Thyroid gland (tissue), 4 donors: ENCODE data around the gene WDR5B. TPM values are rescaled to one million over a fixed set of nuclear protein-coding genes. Genes with fewer than 3 reads are reported as not detected.

ENCODE experiments used
- DNase-seq, 2 donors: peaks; one replicate each; pipeline ENCODE4 v3.0.0-alpha.2; 2019
- H3K27ac ChIP-seq, 3 donors: fragments of 200-600 bp; sonication (generic); 1 replicate in 2 of 3; 2 replicates in 1 of 3; pipeline ENCODE4 v1.5.1; 2016 to 2019; ENCODE audit warnings: mild to moderate bottlenecking in 1 of 3, moderate library complexity in 1 of 3
- H3K27me3 ChIP-seq: fragments of 200-600 bp; sonication (generic); one replicate; pipeline ENCODE4 v1.5.1; 2019
- H3K36me3 ChIP-seq, 2 donors: fragments of 200-600 bp; sonication (generic); one replicate each; pipeline ENCODE4 v1.5.1; 2016 to 2019
- H3K4me1 ChIP-seq, 2 donors: fragments of 200-600 bp; sonication (generic); one replicate each; pipeline ENCODE4 v1.5.1; 2017 to 2019
- H3K4me3 ChIP-seq, 3 donors: fragments of 200-600 bp; sonication (generic); replicated peaks in 1 of 3; 1 replicate in 2 of 3; 2 replicates in 1 of 3; pipeline ENCODE4 v1.5.1; 2016; ENCODE audit warnings: mild to moderate bottlenecking in 1 of 3
- H3K9me3 ChIP-seq: fragments of 200-600 bp; sonication (generic); one replicate; pipeline ENCODE4 v1.5.1; 2017
- POLR2A ChIP-seq, 2 donors: fragments of 450-650 bp; IDR thresholded peaks; one replicate each; pipeline ENCODE4 v1.6.1; 2017; ENCODE audit warnings: antibody characterized with exemption in 2 of 2, mild to moderate bottlenecking in 2 of 2, moderate library complexity in 1 of 2
- WGBS, 2 donors: methylation state at CpG; one replicate each; pipeline ENCODE4 v1.1.5; 2017; 5-methylcytosine and 5-hydroxymethylcytosine counted together
- intact Hi-C: fragments of 100-400 bp; cut with DNase I; formaldehyde crosslinking; loops from one replicate; pipeline ENCODE4 v1.15.1; 2023
- small RNA-seq: library from RNA; depleted of rRNA; stranded (forward); fragments of <200 nt; gene quantifications from one replicate; pipeline ENCODE3, GENCODE V24; 2016
- total RNA-seq, 4 donors: library from RNA; depleted of rRNA; stranded (reverse); fragments of >200 nt; gene quantifications; one replicate each; pipeline ENCODE4 v1.2.3, GENCODE V29; 2016
- TF ChIP-seq, protein P1 (sequence below), 6 experiments: fragments of 200-600 bp in 3 of 6; fragments of 450-650 bp in 3 of 6; sonication (generic) in 3 of 6; IDR thresholded peaks; one replicate each; pipeline ENCODE4 v1.5.1; 2016 to 2019; ENCODE audit warnings: antibody characterized with exemption in 6 of 6, mild to moderate bottlenecking in 2 of 6, inconsistent platforms in 1 of 6, moderate library complexity in 1 of 6

The WDR5B gene
- total RNA-seq, 4 donors from 2014 or later: 8.6 to 10.7 (median 9.3) TPM

- Histone ChIP-seq H3K9me3 (no peaks in the 10 kb centered on the region), H3K36me3 (peaks cover 5% of the 10 kb centered on the region in 2 donors), H3K4me1 (no peaks in the 10 kb centered on the region), H3K27me3 (no peaks in the 10 kb centered on the region), H3K4me3 (no peak overlapping the region), H3K27ac (no peak overlapping the region)
- intact Hi-C loops: no loop called here
- 47 to 75% methylated on average over 2 of the region's 2 CpGs for WGBS, 2 donors
- DNase-seq: no peak
- TF ChIP-seq, protein P1, sequence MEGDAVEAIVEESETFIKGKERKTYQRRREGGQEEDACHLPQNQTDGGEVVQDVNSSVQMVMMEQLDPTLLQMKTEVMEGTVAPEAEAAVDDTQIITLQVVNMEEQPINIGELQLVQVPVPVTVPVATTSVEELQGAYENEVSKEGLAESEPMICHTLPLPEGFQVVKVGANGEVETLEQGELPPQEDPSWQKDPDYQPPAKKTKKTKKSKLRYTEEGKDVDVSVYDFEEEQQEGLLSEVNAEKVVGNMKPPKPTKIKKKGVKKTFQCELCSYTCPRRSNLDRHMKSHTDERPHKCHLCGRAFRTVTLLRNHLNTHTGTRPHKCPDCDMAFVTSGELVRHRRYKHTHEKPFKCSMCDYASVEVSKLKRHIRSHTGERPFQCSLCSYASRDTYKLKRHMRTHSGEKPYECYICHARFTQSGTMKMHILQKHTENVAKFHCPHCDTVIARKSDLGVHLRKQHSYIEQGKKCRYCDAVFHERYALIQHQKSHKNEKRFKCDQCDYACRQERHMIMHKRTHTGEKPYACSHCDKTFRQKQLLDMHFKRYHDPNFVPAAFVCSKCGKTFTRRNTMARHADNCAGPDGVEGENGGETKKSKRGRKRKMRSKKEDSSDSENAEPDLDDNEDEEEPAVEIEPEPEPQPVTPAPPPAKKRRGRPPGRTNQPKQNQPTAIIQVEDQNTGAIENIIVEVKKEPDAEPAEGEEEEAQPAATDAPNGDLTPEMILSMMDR (IDR thresholded peaks at IDR 0.05): no peak
- TF ChIP-seq POLR2A (IDR thresholded peaks at IDR 0.05): no peak
These were observed 51.4 kb downstream of the WDR5B start for GRCh38 chr3:122364490-122364889.

Small RNA genes lying within 50 kb of the gene (small RNA-seq; reads per million reads assigned to genes)
- gene AC083798.1: not detected

Other genes starting within 250 kb of the WDR5B start
- 1 to 10 TPM in 1 of 4 donors, under 1 TPM in 2, not detected in 1; under 0.01 to 1.2 (median 0.17) TPM for gene CASR, start 232.4 kb downstream of the WDR5B start, total RNA-seq
- 1 to 10 TPM in 1 of 4 donors, under 1 TPM in 1, not detected in 2; 0.94 to 1.7 TPM for gene CSTA, start 90.8 kb downstream of the WDR5B start, total RNA-seq
- gene MIX23, start 32.8 kb downstream of the WDR5B start, total RNA-seq: 10 to 100 TPM; 20.6 to 25.1 (median 23.3) TPM
- 10 to 100 TPM; 32.0 to 41.0 (median 34.5) TPM for gene FAM162A, start 31.9 kb downstream of the WDR5B start, total RNA-seq
- 10 to 100 TPM; 33.8 to 61.8 (median 40.9) TPM for gene KPNA1, start 98.9 kb upstream of the WDR5B start, total RNA-seq
- gene PARP9, start 148.2 kb upstream of the WDR5B start, total RNA-seq: 10 to 100 TPM; 22.9 to 34.0 (median 31.5) TPM
- gene DTX3L, start 148.3 kb upstream of the WDR5B start, total RNA-seq: 10 to 100 TPM; 21.1 to 32.1 (median 26.5) TPM
- 1 to 10 TPM; 1.2 to 2.3 (median 1.6) TPM for gene PARP15, start 161.6 kb upstream of the WDR5B start, total RNA-seq